ENCODE results near the gene DDX42. TPM values are rescaled to one million over a fixed set of nuclear protein-coding genes. Genes with fewer than 3 reads are reported as not detected.

Gene DDX42
- total and polyA plus RNA-seq, 9 of the 15 experiments (the other 6 are each of a cell fraction or from before 2014, with no cell fraction given): 16.5 to 149 (median 87.6) TPM

DNA sequence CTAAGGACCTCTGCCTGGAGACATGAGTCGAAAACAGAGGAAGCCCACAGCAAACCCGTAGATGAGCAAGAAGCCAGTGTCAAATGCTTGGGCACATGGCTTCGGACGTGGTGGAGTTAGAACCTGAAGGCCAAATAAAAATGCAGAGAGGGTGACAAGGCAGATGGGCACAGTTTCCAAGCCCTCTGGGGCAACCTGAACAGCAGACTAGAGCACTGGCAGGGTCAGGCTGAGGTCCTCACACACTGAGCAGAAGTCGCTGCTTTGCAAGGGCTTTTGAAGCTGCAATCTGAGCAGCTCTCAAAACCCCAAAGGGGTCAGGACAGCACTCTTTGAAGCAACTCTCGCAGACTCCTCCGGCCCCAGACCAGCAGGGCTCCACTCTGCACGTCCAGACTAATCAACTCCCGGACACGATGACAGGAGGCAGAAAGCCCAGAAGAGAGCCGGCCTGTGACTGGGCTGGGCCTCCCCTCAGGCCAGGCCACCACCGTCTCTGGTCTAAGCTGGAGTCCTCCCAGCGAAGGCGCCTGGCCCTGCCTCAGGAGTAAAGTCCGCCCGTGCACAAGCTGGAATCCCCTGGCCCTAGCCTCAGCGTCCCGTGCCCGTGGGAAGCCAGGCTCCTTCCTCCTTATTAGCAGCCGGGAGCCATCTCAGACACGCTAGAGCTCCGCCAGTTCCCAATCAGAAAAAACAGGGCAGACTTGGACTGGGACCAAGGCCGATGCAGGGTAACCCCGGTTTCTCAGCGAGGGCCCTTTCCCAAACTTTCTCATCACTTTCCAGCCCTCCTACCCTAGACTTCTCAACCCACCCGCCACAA, 67.6 kb downstream of the DDX42 start (continued):
- TF ChIP-seq MAZ (CRISPR knock-in tag; conservative IDR thresholded peaks at IDR 0.05 in 1 of 2, IDR thresholded peaks at IDR 0.05 in 1 of 2) (peak in 1 of 2 experiments; percentile 30; a peak in 1 of 4 replicates), IRF2 (CRISPR knock-in tag; IDR thresholded peaks at IDR 0.05) (no peak), BRF1 (IDR thresholded peaks at IDR 0.05; ENCODE audit: borderline replicate concordance, extremely low read depth, insufficient read length) (no peak), ZNF57 (CRISPR knock-in tag; IDR thresholded peaks at IDR 0.05) (no peak), GTF2A2 (tag; IDR thresholded peaks at IDR 0.05) (no peak), XRCC4 (IDR thresholded peaks at IDR 0.05; ENCODE audit: extremely low read depth, insufficient read depth, insufficient read length) (no peak), HMGN3 (IDR thresholded peaks at IDR 0.05; ENCODE audit: borderline replicate concordance, extremely low read depth, insufficient read length, low read depth, low read length) (no peak), ZNF561 (CRISPR knock-in tag; conservative IDR thresholded peaks at IDR 0.05) (no peak), HLTF (IDR thresholded peaks at IDR 0.05) (no peak), ZNF12 (CRISPR knock-in tag; IDR thresholded peaks at IDR 0.05) (no peak; the same call in 1 of the 2 replicates), PHF8 (IDR thresholded peaks at IDR 0.05; ENCODE audit: borderline replicate concordance, low read length) (no peak), ZNF766 (CRISPR knock-in tag; conservative IDR thresholded peaks at IDR 0.05) (no peak), NFE2L1 (tag; IDR thresholded peaks at IDR 0.05; ENCODE audit: borderline replicate concordance, low read depth) (no peak), NRF1 (conservative IDR thresholded peaks at IDR 0.05 in 1 of 2, IDR thresholded peaks at IDR 0.05 in 1 of 2) (0 out of 4 replicates have a peak, but pooled peaks of 1 of the 2 experiments have one; percentile 21)
- TF ChIP-seq, protein P1, sequence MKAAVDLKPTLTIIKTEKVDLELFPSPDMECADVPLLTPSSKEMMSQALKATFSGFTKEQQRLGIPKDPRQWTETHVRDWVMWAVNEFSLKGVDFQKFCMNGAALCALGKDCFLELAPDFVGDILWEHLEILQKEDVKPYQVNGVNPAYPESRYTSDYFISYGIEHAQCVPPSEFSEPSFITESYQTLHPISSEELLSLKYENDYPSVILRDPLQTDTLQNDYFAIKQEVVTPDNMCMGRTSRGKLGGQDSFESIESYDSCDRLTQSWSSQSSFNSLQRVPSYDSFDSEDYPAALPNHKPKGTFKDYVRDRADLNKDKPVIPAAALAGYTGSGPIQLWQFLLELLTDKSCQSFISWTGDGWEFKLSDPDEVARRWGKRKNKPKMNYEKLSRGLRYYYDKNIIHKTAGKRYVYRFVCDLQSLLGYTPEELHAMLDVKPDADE (conservative IDR thresholded peaks at IDR 0.05; ENCODE audit: control insufficient read depth, low read depth, low read length): 0 out of 2 replicates have a peak, but pooled peaks have one; percentile 46
- TF ChIP-seq, protein P2, sequence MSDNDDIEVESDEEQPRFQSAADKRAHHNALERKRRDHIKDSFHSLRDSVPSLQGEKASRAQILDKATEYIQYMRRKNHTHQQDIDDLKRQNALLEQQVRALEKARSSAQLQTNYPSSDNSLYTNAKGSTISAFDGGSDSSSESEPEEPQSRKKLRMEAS (CRISPR knock-in tag; IDR thresholded peaks at IDR 0.05): no peak
- TF ChIP-seq, protein P3, sequence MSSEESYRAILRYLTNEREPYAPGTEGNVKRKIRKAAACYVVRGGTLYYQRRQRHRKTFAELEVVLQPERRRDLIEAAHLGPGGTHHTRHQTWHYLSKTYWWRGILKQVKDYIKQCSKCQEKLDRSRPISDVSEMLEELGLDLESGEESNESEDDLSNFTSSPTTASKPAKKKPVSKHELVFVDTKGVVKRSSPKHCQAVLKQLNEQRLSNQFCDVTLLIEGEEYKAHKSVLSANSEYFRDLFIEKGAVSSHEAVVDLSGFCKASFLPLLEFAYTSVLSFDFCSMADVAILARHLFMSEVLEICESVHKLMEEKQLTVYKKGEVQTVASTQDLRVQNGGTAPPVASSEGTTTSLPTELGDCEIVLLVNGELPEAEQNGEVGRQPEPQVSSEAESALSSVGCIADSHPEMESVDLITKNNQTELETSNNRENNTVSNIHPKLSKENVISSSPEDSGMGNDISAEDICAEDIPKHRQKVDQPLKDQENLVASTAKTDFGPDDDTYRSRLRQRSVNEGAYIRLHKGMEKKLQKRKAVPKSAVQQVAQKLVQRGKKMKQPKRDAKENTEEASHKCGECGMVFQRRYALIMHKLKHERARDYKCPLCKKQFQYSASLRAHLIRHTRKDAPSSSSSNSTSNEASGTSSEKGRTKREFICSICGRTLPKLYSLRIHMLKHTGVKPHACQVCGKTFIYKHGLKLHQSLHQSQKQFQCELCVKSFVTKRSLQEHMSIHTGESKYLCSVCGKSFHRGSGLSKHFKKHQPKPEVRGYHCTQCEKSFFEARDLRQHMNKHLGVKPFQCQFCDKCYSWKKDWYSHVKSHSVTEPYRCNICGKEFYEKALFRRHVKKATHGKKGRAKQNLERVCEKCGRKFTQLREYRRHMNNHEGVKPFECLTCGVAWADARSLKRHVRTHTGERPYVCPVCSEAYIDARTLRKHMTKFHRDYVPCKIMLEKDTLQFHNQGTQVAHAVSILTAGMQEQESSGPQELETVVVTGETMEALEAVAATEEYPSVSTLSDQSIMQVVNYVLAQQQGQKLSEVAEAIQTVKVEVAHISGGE (CRISPR knock-in tag; IDR thresholded peaks at IDR 0.05): 0 out of 6 replicates have a peak, but pooled peaks of 1 of the 3 experiments have one; percentile 15
- TF ChIP-seq, protein P4, sequence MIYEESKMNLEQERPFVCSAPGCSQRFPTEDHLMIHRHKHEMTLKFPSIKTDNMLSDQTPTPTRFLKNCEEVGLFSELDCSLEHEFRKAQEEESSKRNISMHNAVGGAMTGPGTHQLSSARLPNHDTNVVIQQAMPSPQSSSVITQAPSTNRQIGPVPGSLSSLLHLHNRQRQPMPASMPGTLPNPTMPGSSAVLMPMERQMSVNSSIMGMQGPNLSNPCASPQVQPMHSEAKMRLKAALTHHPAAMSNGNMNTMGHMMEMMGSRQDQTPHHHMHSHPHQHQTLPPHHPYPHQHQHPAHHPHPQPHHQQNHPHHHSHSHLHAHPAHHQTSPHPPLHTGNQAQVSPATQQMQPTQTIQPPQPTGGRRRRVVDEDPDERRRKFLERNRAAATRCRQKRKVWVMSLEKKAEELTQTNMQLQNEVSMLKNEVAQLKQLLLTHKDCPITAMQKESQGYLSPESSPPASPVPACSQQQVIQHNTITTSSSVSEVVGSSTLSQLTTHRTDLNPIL (CRISPR knock-in tag; IDR thresholded peaks at IDR 0.05): no peak
